H1 (cell line): ENCODE measurements around the gene APOL3. TPM values are rescaled to one million over a fixed set of nuclear protein-coding genes. Genes with fewer than 3 reads are reported as not detected.

Experiments
- polyA plus RNA-seq, 7 experiments: library from polyadenylated mRNA; depleted of rRNA in 3 of 7; stranded (reverse) in 5 of 7; unstranded in 2 of 7; fragments of >200 nt in 5 of 7; fragments of 200-250 nt in 2 of 7; gene quantifications; 1 replicate in 5 of 7; 2 replicates in 1 of 7; 4 replicates in 1 of 7; pipeline versions ENCODE4 v1.2.1 to v1.2.3, GENCODE V29; 2011 to 2013; ENCODE audit warnings: missing spikeins in 2 of 7, mixed read lengths in 2 of 7
- total RNA-seq: library from RNA; stranded (reverse); fragmentation: NEBNext Ultra II Directional; extraction: Animal tissue kit (Norgen Biotek cat#: 25700); gene quantifications from 2 replicates; pipeline ENCODE4 v1.2.1, GENCODE V29; 2021

The APOL3 gene
- total and polyA plus RNA-seq, 2 of the 8 experiments (the other 6 are each of a cell fraction or from before 2014, with no cell fraction given): 0.12 TPM; not detected in 1

Other genes starting within 250 kb of the APOL3 start
- gene RBFOX2, start 131.9 kb downstream of the APOL3 start, total RNA-seq: 108 and 121 TPM in 2 replicates
- gene RBFOX2, start 131.9 kb downstream of the APOL3 start, polyA plus RNA-seq (2011; rRNA removed): 122 and 138 TPM in 2 replicates
- not detected in 2 replicates for gene APOL4, start 41.1 kb upstream of the APOL3 start, total RNA-seq
- gene APOL4, start 41.1 kb upstream of the APOL3 start, polyA plus RNA-seq (2011; rRNA removed): 0.02 TPM in 1 of 2 replicates, not detected in the other
- 11.0 and 12.0 TPM in 2 replicates for gene APOL2, start 78.8 kb upstream of the APOL3 start, total RNA-seq
- gene APOL2, start 78.8 kb upstream of the APOL3 start, polyA plus RNA-seq (2011; rRNA removed): 7.8 and 8.1 TPM in 2 replicates
- not detected in 2 replicates for gene APOL1, start 92.4 kb upstream of the APOL3 start, total RNA-seq
- not detected in 2 replicates for gene APOL1, start 92.4 kb upstream of the APOL3 start, polyA plus RNA-seq (2011; rRNA removed)
- 295 and 322 TPM in 2 replicates for gene MYH9, start 227.2 kb upstream of the APOL3 start, total RNA-seq
- 24.9 and 37.2 TPM in 2 replicates for gene MYH9, start 227.2 kb upstream of the APOL3 start, polyA plus RNA-seq (2011; rRNA removed)